NB4 (cell line): ENCODE data around the gene CES2.

ENCODE experiments used
- POLR2A ChIP-seq: IDR thresholded peaks from 2 replicates; pipeline ENCODE4 v1.6.1; 2011; ENCODE audit warnings: mild to moderate bottlenecking; ENCODE audit not compliant: insufficient read length; ENCODE audit errors: extremely low read depth
- TF ChIP-seq, protein P1 (sequence below): IDR thresholded peaks from one replicate; pipeline ENCODE4 v1.5.1; 2012; ENCODE audit warnings: low read depth, low read length
- TF ChIP-seq, protein P2 (sequence below): IDR thresholded peaks from 2 replicates; pipeline ENCODE4 v1.6.1; 2011; ENCODE audit warnings: low read depth, low read length

DNA sequence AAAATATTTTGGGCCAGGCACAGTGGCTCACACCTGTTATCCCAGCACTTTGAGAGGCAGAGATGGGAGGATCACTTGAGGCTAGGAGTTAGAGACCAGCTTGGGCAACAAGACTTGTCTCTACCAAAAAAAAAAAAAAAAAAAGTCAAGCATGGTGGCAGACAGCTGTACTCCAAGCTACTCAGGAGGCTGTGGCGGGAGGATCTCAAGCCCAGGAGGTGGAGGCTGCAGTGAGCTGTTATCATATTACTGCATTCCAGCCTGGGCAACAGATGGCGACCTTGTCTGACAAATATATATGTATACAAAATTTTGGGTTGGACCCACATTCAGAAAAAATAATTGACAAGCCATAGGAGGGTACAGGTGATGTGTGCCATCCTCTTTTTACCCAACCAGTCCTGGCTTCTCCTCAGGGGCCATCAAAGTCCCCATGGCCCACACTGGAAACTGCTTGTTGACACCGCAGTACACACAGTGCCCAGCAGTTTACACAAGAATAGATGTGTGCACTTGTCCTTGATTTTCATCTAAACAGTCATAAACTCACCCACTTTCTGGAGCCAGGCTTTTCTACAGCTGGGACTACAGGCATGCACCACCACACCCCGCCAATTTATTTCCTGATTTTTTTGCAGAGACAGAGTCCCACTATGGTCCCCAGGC lies 1.7 kb downstream of the CES2 start:
- TF ChIP-seq, protein P1, sequence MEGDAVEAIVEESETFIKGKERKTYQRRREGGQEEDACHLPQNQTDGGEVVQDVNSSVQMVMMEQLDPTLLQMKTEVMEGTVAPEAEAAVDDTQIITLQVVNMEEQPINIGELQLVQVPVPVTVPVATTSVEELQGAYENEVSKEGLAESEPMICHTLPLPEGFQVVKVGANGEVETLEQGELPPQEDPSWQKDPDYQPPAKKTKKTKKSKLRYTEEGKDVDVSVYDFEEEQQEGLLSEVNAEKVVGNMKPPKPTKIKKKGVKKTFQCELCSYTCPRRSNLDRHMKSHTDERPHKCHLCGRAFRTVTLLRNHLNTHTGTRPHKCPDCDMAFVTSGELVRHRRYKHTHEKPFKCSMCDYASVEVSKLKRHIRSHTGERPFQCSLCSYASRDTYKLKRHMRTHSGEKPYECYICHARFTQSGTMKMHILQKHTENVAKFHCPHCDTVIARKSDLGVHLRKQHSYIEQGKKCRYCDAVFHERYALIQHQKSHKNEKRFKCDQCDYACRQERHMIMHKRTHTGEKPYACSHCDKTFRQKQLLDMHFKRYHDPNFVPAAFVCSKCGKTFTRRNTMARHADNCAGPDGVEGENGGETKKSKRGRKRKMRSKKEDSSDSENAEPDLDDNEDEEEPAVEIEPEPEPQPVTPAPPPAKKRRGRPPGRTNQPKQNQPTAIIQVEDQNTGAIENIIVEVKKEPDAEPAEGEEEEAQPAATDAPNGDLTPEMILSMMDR, result no peak
- no peak for TF ChIP-seq POLR2A
- TF ChIP-seq, protein P2, sequence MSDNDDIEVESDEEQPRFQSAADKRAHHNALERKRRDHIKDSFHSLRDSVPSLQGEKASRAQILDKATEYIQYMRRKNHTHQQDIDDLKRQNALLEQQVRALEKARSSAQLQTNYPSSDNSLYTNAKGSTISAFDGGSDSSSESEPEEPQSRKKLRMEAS, result no peak
